Retinal pigment epithelial cell (primary cell): ENCODE measurements around the gene IBSP.

Experiments
- DNase-seq: peaks from one replicate; pipeline ENCODE4 v3.0.0-alpha.2; 2010; ENCODE audit warnings: low read depth
- H3K4me3 ChIP-seq: 2 replicates; pipeline ENCODE4 v1.5.1; 2011; ENCODE audit warnings: mild to moderate bottlenecking, low read length, control low read depth, moderate library complexity
- CTCF ChIP-seq: conservative IDR thresholded peaks from 2 replicates; pipeline ENCODE4 v1.5.1; 2011; ENCODE audit warnings: low read depth, low read length, control low read depth, inconsistent platforms

The IBSP gene

GRCh38 chr4:87811977-87812376 is 12.6 kb downstream of the IBSP start:
- TF ChIP-seq CTCF = no peak
- no peak for DNase-seq

GRCh38 chr4:87819281-87819919 is 20.0 kb downstream of the IBSP start:
- peak; percentile 55 for DNase-seq
- TF ChIP-seq CTCF = no peak
- no peak overlapping the region for H3K4me3 ChIP-seq

More at GRCh38 chr4:87811977-87812376, 12.6 kb downstream of the IBSP start:
- H3K4me3 ChIP-seq = no peak overlapping the region

- TF ChIP-seq CTCF = no peak
- H3K4me3 ChIP-seq = no peak overlapping the region
- no peak for DNase-seq
These were observed 23.8 kb downstream of the IBSP start for GRCh38 chr4:87823200-87823599.

GRCh38 chr4:87823724-87824123 is 24.4 kb downstream of the IBSP start:
- TF ChIP-seq CTCF = no peak
- no peak overlapping the region for H3K4me3 ChIP-seq
- DNase-seq = no peak

GRCh38 chr4:87824352-87824751 is 25.0 kb downstream of the IBSP start:
- TF ChIP-seq CTCF = no peak
- no peak overlapping the region for H3K4me3 ChIP-seq
- no peak for DNase-seq

GRCh38 chr4:87832669-87833068 is 33.3 kb downstream of the IBSP start, which contains the start of gene MEPE:
Gene MEPE (plus strand): TSS chr4:87832969. CDS start chr4:87834715, 1,746 bp downstream.
- H3K4me3 ChIP-seq = no peak within 1 kb of the TSS
- no peak for TF ChIP-seq CTCF
- DNase-seq = no peak

GRCh38 chr4:87834401-87834800 is 35.0 kb downstream of the IBSP start:
- TF ChIP-seq CTCF = no peak
- DNase-seq = no peak
- H3K4me3 ChIP-seq = no peak overlapping the region
